ENCODE results near the gene NMRK1. TPM values are rescaled to one million over a fixed set of nuclear protein-coding genes. Genes with fewer than 3 reads are reported as not detected.

The NMRK1 gene
- total RNA-seq, 1 experiment from 2014 or later = 7.8 TPM

GRCh38 chr9:75104607-75105006, 16.7 kb upstream of the NMRK1 start:
- Histone ChIP-seq H2AFZ (ENCODE audit: low read depth, low read length, poor library complexity, severe bottlenecking) (no peak overlapping the region), H3K4me3 (replicated peaks in 1 of 2; ENCODE audit: low read depth in 1 of 2, low read length in 2 of 2) (no peak overlapping the region), H3K9me2 (ENCODE audit: insufficient read depth) (no peaks in the 10 kb centered on the region), H3K4me2 (ENCODE audit: low read length) (no peak overlapping the region), H3K9me3 (ENCODE audit: control insufficient read depth in 1 of 2, insufficient read depth in 1 of 2, low read depth in 1 of 2, low read length in 2 of 2) (no peaks in the 10 kb centered on the region), H4K20me1 (ENCODE audit: insufficient read depth) (no peaks in the 10 kb centered on the region), H3K4me1 (ENCODE audit: control insufficient read depth in 1 of 2, insufficient read depth in 2 of 2, low read length in 2 of 2) (no peaks in the 10 kb centered on the region), H3K27ac (ENCODE audit: low read depth, low read length) (no peak overlapping the region), H3K79me2 (ENCODE audit: insufficient read depth, low read length) (no peaks in the 10 kb centered on the region), H3K9ac (ENCODE audit: low read length) (no peak overlapping the region), H3K27me3 (ENCODE audit: insufficient read depth, low read length) (no peaks in the 10 kb centered on the region), H3K36me3 (ENCODE audit: control insufficient read depth in 1 of 2, insufficient read depth in 2 of 2, low read length in 2 of 2) (no peaks in the 10 kb centered on the region)
- ATAC-seq (no peak), DNase-seq (ENCODE audit: low read depth, low spot score) (no peak)
- ChIA-PET CTCF (no interaction called here), POLR2A (no interaction called here), RAD21 (ENCODE audit: low non-redundant PET in 1 of 2, low total read pairs in 2 of 2, uncharacterized antibody in 2 of 2, unreplicated experiment in 2 of 2) (no interaction called here)
- BruUV-seq (replicated peaks) = no TSS peak
- intact Hi-C loops (cut with micrococcal nuclease) = no loop called here
- TF ChIP-seq ELF1 (IDR thresholded peaks at IDR 0.05; ENCODE audit: borderline replicate concordance, low read depth) (no peak), CBX3 (IDR thresholded peaks at IDR 0.05; ENCODE audit: low read depth) (no peak), TCF7L2 (IDR thresholded peaks at IDR 0.05; ENCODE audit: borderline replicate concordance, extremely low read depth, insufficient read depth, insufficient read length) (no peak), MAX (IDR thresholded peaks at IDR 0.05) (no peak), ATF3 (IDR thresholded peaks at IDR 0.05) (no peak), SP1 (IDR thresholded peaks at IDR 0.05; ENCODE audit: low read depth) (no peak), JUND (IDR thresholded peaks at IDR 0.05) (no peak), CTCF (IDR thresholded peaks at IDR 0.05 in 2 of 3, conservative IDR thresholded peaks at IDR 0.05 in 1 of 3; ENCODE audit: borderline replicate concordance in 1 of 3, insufficient read depth in 1 of 3, low read depth in 2 of 3, low read length in 2 of 3) (no peak), ZFX (IDR thresholded peaks at IDR 0.05) (no peak), FOSL1 (IDR thresholded peaks at IDR 0.05; ENCODE audit: low read depth) (no peak), CEBPB (IDR thresholded peaks at IDR 0.05; ENCODE audit: low read depth) (no peak), POLR2AphosphoS5 (IDR thresholded peaks at IDR 0.05; ENCODE audit: low read depth, low read length) (no peak), ZBTB33 (IDR thresholded peaks at IDR 0.05; ENCODE audit: extremely low read depth, insufficient replicate concordance, low read length) (no peak), EZH2 (IDR thresholded peaks at IDR 0.05) (no peak), REST (IDR thresholded peaks at IDR 0.05; ENCODE audit: low read depth) (no peak), EGR1 (IDR thresholded peaks at IDR 0.05; ENCODE audit: low read depth) (no peak), EZH2phosphoT487 (IDR thresholded peaks at IDR 0.05; ENCODE audit: borderline replicate concordance) (no peak), ZNF274 (IDR thresholded peaks at IDR 0.05; ENCODE audit: low read depth, low read length) (no peak), RAD21 (IDR thresholded peaks at IDR 0.05; ENCODE audit: low read depth) (no peak), SIN3A (IDR thresholded peaks at IDR 0.05; ENCODE audit: low read depth) (no peak)

Measured in HCT116 (cell line).